GM23338 (cell line): ENCODE measurements around the gene RIC3. TPM values are rescaled to one million over a fixed set of nuclear protein-coding genes. Genes with fewer than 3 reads are reported as not detected.

Source experiments
- ATAC-seq: fragments of 200-7000 bp; cut with Tn5 transposase; 3 replicates; pipeline ENCODE4 v1.9.1; 2020
- DNase-seq: peaks from one replicate; pipeline ENCODE4 v3.0.0-alpha.2; 2015; ENCODE audit warnings: low spot score
- H2AFZ ChIP-seq: fragments of 200-600 bp; sonication (generic); 2 replicates; pipeline ENCODE4 v1.8.0; 2016; ENCODE audit warnings: antibody characterized with exemption, mild to moderate bottlenecking, moderate library complexity
- H3F3A ChIP-seq: fragments of 200-600 bp; sonication (generic); replicated peaks from 2 replicates; pipeline ENCODE4 v1.8.0; 2017; ENCODE audit warnings: antibody characterized with exemption, mixed run types, low read depth
- H3K27ac ChIP-seq: fragments of 200-600 bp; sonication (generic); 2 replicates; pipeline ENCODE4 v1.6.1; 2016; ENCODE audit warnings: low read depth
- H3K27me3 ChIP-seq: fragments of 200-600 bp; sonication (generic); 2 replicates; pipeline ENCODE4 v1.8.0; 2016; ENCODE audit warnings: mild to moderate bottlenecking, mixed run types, moderate library complexity; ENCODE audit not compliant: insufficient read depth
- H3K36me3 ChIP-seq: fragments of 200-600 bp; sonication (generic); 2 replicates; pipeline ENCODE4 v1.8.0; 2016; ENCODE audit warnings: mild to moderate bottlenecking; ENCODE audit not compliant: insufficient read depth
- H3K4me1 ChIP-seq: fragments of 200-600 bp; sonication (generic); 2 replicates; pipeline ENCODE4 v1.8.0; 2016; ENCODE audit warnings: mild to moderate bottlenecking, moderate library complexity; ENCODE audit not compliant: insufficient read depth
- H3K4me2 ChIP-seq: fragments of 200-600 bp; sonication (generic); 2 replicates; pipeline ENCODE4 v1.7.1; 2017; ENCODE audit warnings: mixed run types
- H3K4me3 ChIP-seq: fragments of 200-600 bp; sonication (generic); 2 replicates; pipeline ENCODE4 v1.6.1; 2016; ENCODE audit warnings: mixed run types
- H3K79me2 ChIP-seq: fragments of 200-600 bp; sonication (generic); replicated peaks from 2 replicates; pipeline ENCODE4 v1.8.0; 2017; ENCODE audit warnings: mild to moderate bottlenecking; ENCODE audit not compliant: insufficient read depth
- H3K9me2 ChIP-seq: fragments of 200-600 bp; sonication (generic); 2 replicates; pipeline ENCODE4 v1.8.0; 2017; ENCODE audit not compliant: insufficient read depth
- H4K20me1 ChIP-seq: fragments of 200-600 bp; sonication (generic); replicated peaks from 2 replicates; pipeline ENCODE4 v1.8.0; 2017; ENCODE audit warnings: mild to moderate bottlenecking; ENCODE audit not compliant: insufficient read depth
- H3K27ac Mint-ChIP-seq: 2 replicates; pipeline ENCODE4 v1.8.0; 2020; ENCODE audit warnings: inconsistent platforms, mild to moderate bottlenecking, moderate library complexity, mixed read lengths
- H3K27me3 Mint-ChIP-seq: 3 replicates; pipeline ENCODE4 v1.8.0; 2022; ENCODE audit warnings: low read depth, mild to moderate bottlenecking, moderate library complexity, mixed read lengths, inconsistent platforms; ENCODE audit not compliant: insufficient read depth, poor library complexity
- H3K36me3 Mint-ChIP-seq: 3 replicates; pipeline ENCODE4 v1.8.0; 2021; ENCODE audit warnings: low read depth, mild to moderate bottlenecking, inconsistent platforms, moderate library complexity, mixed read lengths
- H3K4me1 Mint-ChIP-seq: 3 replicates; pipeline ENCODE4 v1.8.0; 2020; ENCODE audit warnings: mild to moderate bottlenecking, inconsistent platforms, mixed read lengths
- H3K4me3 Mint-ChIP-seq: 3 replicates; pipeline ENCODE4 v1.8.0; 2021; ENCODE audit warnings: moderate library complexity, mild to moderate bottlenecking, inconsistent platforms, mixed read lengths
- H3K9me3 Mint-ChIP-seq: 3 replicates; pipeline ENCODE4 v1.8.0; 2020; ENCODE audit warnings: moderate library complexity, mild to moderate bottlenecking, inconsistent platforms, mixed read lengths
- CREB1 ChIP-seq: fragments of 250-450 bp; sonication (Bioruptor Pico); IDR thresholded peaks from 2 replicates; pipeline ENCODE4 v1.5.0; 2020; ENCODE audit warnings: low read depth, mild to moderate bottlenecking, moderate library complexity
- ETS1 ChIP-seq: IDR thresholded peaks from 2 replicates; pipeline ENCODE4 v1.6.1; 2016; ENCODE audit warnings: antibody characterized with exemption
- EZH2 ChIP-seq: fragments of 200-600 bp; sonication (generic); IDR thresholded peaks from one replicate; pipeline ENCODE4 v1.8.0; 2017; ENCODE audit warnings: antibody characterized with exemption, mild to moderate bottlenecking, low read depth; ENCODE audit not compliant: unreplicated experiment
- NANOG ChIP-seq: IDR thresholded peaks from 2 replicates; pipeline ENCODE4 v1.6.1; 2016; ENCODE audit warnings: antibody characterized with exemption, borderline replicate concordance
- POLR2AphosphoS5 ChIP-seq: IDR thresholded peaks from 2 replicates; pipeline ENCODE4 v1.6.1; 2016; ENCODE audit warnings: antibody characterized with exemption, low read depth
- ZNF114 ChIP-seq: fragments of 250-450 bp; sonication (Bioruptor Pico); IDR thresholded peaks from 2 replicates; pipeline ENCODE4 v1.5.0; 2020; ENCODE audit warnings: mild to moderate bottlenecking, moderate library complexity
- ZNF331 ChIP-seq: fragments of 250-450 bp; sonication (Bioruptor Pico); IDR thresholded peaks from 2 replicates; pipeline ENCODE4 v1.5.0; 2020; ENCODE audit warnings: low read depth, mild to moderate bottlenecking, moderate library complexity
- ZNF462 ChIP-seq: fragments of 250-450 bp; sonication (Bioruptor Pico); IDR thresholded peaks from 2 replicates; pipeline ENCODE4 v1.5.0; 2020; ENCODE audit warnings: mild to moderate bottlenecking, moderate library complexity
- polyA plus RNA-seq: library from polyadenylated mRNA; unstranded; fragments of >200 nt; fragmentation: Nextera tagmentation; extraction: Ambion mirVana; gene quantifications from 2 replicates; pipeline ENCODE4 v1.2.1, GENCODE V29; 2016
- total RNA-seq: library from RNA; depleted of rRNA; stranded (reverse); fragments of >200 nt; shearing (Covaris generic); gene quantifications from 2 replicates; pipeline ENCODE4 v1.2.3, GENCODE V29; 2014

RIC3 gene
- total and polyA plus RNA-seq, 2 experiments from 2014 or later, result 17.8 to 21.3 TPM

GRCh38 chr11:8102296-8102915 is 66.4 kb downstream of the RIC3 start:
- no peak overlapping the region for H3K27ac ChIP-seq
- no peak overlapping the region for H3K4me2 ChIP-seq
- H3K9me3 Mint-ChIP-seq, result no peaks in the 10 kb centered on the region
- H3K4me1 Mint-ChIP-seq, result no peaks in the 10 kb centered on the region
- no peak overlapping the region for H3K4me3 ChIP-seq
- H3K4me1 ChIP-seq, result no peaks in the 10 kb centered on the region
- H3K27me3 Mint-ChIP-seq, result peaks cover 2% of the 10 kb centered on the region
- no peaks in the 10 kb centered on the region for H3K79me2 ChIP-seq
- ATAC-seq (no peak), DNase-seq (no peak)
- H2AFZ ChIP-seq, result no peak overlapping the region
- H4K20me1 ChIP-seq, result peaks cover 4% of the 10 kb centered on the region; the same call in 1 of the 2 replicates
- TF ChIP-seq ZNF331 (no peak), ZNF114 (no peak), POLR2AphosphoS5 (no peak), NANOG (no peak), EZH2 (no peak), ETS1 (no peak), ZNF462 (CRISPR knock-in tag) (no peak), CREB1 (CRISPR knock-in tag) (no peak)
- peaks cover 12% of the 10 kb centered on the region for H3K36me3 ChIP-seq
- no peak overlapping the region for H3K4me3 Mint-ChIP-seq
- H3K9me2 ChIP-seq, result no peaks in the 10 kb centered on the region
- H3K27ac Mint-ChIP-seq, result no peak overlapping the region
- H3K36me3 Mint-ChIP-seq, result peaks cover 31% of the 10 kb centered on the region
- no peaks in the 10 kb centered on the region for H3K27me3 ChIP-seq
- H3F3A ChIP-seq, result no peaks in the 10 kb centered on the region
